CD14-positive monocyte (primary cell): ENCODE measurements around the gene COPS3. TPM values are rescaled to one million over a fixed set of nuclear protein-coding genes. Genes with fewer than 3 reads are reported as not detected.

Experiments
- DNase-seq, 3 donors: peaks; one replicate each; pipeline ENCODE4 v3.0.0-alpha.2; 2011 to 2022
- H2AFZ ChIP-seq: 2 replicates; pipeline ENCODE4 v1.6.0; 2012; ENCODE audit warnings: mild to moderate bottlenecking, low read depth, low read length, inconsistent platforms; ENCODE audit not compliant: insufficient read depth, poor library complexity, severe bottlenecking
- H3K27ac ChIP-seq, 2 donors: 1 replicate in 1 of 2; 2 replicates in 1 of 2; pipeline ENCODE4 v1.5.1; 2012 to 2013; ENCODE audit warnings: low read length in 2 of 2, control low read depth in 1 of 2, inconsistent platforms in 1 of 2, low read depth in 1 of 2, mild to moderate bottlenecking in 1 of 2
- H3K27me3 ChIP-seq, 2 donors: one replicate each; pipeline versions ENCODE4 v1.6.0 to v1.6.1; 2011 to 2013; ENCODE audit warnings: low read length in 2 of 2; ENCODE audit not compliant: control insufficient read depth in 2 of 2, insufficient read depth in 2 of 2
- H3K36me3 ChIP-seq, 2 donors: replicated peaks in 1 of 2; 1 replicate in 1 of 2; 2 replicates in 1 of 2; pipeline versions ENCODE4 v1.5.1 to v1.6.1; 2012 to 2013; ENCODE audit warnings: low read length in 2 of 2, control low read depth in 1 of 2, inconsistent platforms in 1 of 2, mild to moderate bottlenecking in 1 of 2; ENCODE audit not compliant: insufficient read depth in 2 of 2, control insufficient read depth in 1 of 2
- H3K4me1 ChIP-seq, 2 donors: 1 replicate in 1 of 2; 2 replicates in 1 of 2; pipeline versions ENCODE4 v1.5.1 to v1.6.1; 2012 to 2013; ENCODE audit warnings: low read length in 2 of 2, control low read depth in 1 of 2, inconsistent platforms in 1 of 2, mild to moderate bottlenecking in 1 of 2, moderate library complexity in 1 of 2; ENCODE audit not compliant: insufficient read depth in 2 of 2, control insufficient read depth in 1 of 2
- H3K4me2 ChIP-seq: replicated peaks from 2 replicates; pipeline ENCODE3; 2012; ENCODE audit warnings: low read length, moderate library complexity, mild to moderate bottlenecking; ENCODE audit not compliant: poor library complexity, severe bottlenecking; ENCODE audit errors: extremely low read depth
- H3K4me3 ChIP-seq, 3 experiments: fragments of 200-600 bp in 1 of 3; sonication (generic) in 1 of 3; replicated peaks in 1 of 3; 1 replicate in 2 of 3; 2 replicates in 1 of 3; pipeline ENCODE4 v1.5.1; 2011 to 2013; ENCODE audit warnings: low read length in 3 of 3, mild to moderate bottlenecking in 3 of 3, control low read depth in 2 of 3, low read depth in 2 of 3, inconsistent platforms in 1 of 3, moderate library complexity in 1 of 3
- H3K79me2 ChIP-seq: 2 replicates; pipeline ENCODE4 v1.6.0; 2012; ENCODE audit warnings: mild to moderate bottlenecking, control low read depth, inconsistent platforms, low read length, moderate library complexity; ENCODE audit not compliant: insufficient read depth
- H3K9ac ChIP-seq: 2 replicates; pipeline ENCODE4 v1.6.0; 2017; ENCODE audit warnings: low read length, mild to moderate bottlenecking; ENCODE audit not compliant: insufficient read depth, poor library complexity, severe bottlenecking
- H3K9me3 ChIP-seq, 2 donors: replicated peaks in 1 of 2; 1 replicate in 1 of 2; 2 replicates in 1 of 2; pipeline versions ENCODE4 v1.5.1 to v1.6.1; 2012 to 2013; ENCODE audit warnings: low read length in 2 of 2, control low read depth in 1 of 2; ENCODE audit not compliant: control insufficient read depth in 1 of 2, insufficient read depth in 1 of 2
- H4K20me1 ChIP-seq: 2 replicates; pipeline ENCODE4 v1.6.0; 2012; ENCODE audit warnings: mild to moderate bottlenecking, low read length, control low read depth, moderate library complexity; ENCODE audit not compliant: insufficient read depth
- H3K27ac Mint-ChIP-seq, 7 donors: one replicate each; pipeline ENCODE4 v1.8.0; 2020; ENCODE audit warnings: mild to moderate bottlenecking in 7 of 7, mixed read lengths in 7 of 7, moderate library complexity in 6 of 7, inconsistent platforms in 2 of 7
- H3K27me3 Mint-ChIP-seq, 3 donors: one replicate each; pipeline ENCODE4 v1.8.0; 2021 to 2022; ENCODE audit warnings: low read depth in 3 of 3, mild to moderate bottlenecking in 3 of 3, mixed read lengths in 3 of 3, moderate library complexity in 3 of 3, inconsistent platforms in 1 of 3
- H3K36me3 Mint-ChIP-seq, 2 donors: one replicate each; pipeline ENCODE4 v1.8.0; 2020; ENCODE audit warnings: mixed read lengths in 2 of 2, inconsistent platforms in 1 of 2, mild to moderate bottlenecking in 1 of 2
- H3K4me1 Mint-ChIP-seq: one replicate; pipeline ENCODE4 v1.8.0; 2020; ENCODE audit warnings: mild to moderate bottlenecking, mixed read lengths
- H3K4me3 Mint-ChIP-seq, 2 donors: one replicate each; pipeline ENCODE4 v1.8.0; 2020; ENCODE audit warnings: mild to moderate bottlenecking in 2 of 2, mixed read lengths in 2 of 2, moderate library complexity in 1 of 2
- H3K9me3 Mint-ChIP-seq, 7 donors: one replicate each; pipeline ENCODE4 v1.8.0; 2020 to 2022; ENCODE audit warnings: mixed read lengths in 7 of 7, mild to moderate bottlenecking in 6 of 7, moderate library complexity in 6 of 7, inconsistent platforms in 2 of 7
- CTCF ChIP-seq: fragments of 200-600 bp; IDR thresholded peaks from one replicate; pipeline ENCODE4 v1.8.0; 2022; ENCODE audit warnings: antibody characterized with exemption, mild to moderate bottlenecking
- WGBS: methylation state at CpG from one replicate; pipeline ENCODE4 v1.1.5; 2013; ENCODE audit warnings: missing lambda C conversion rate; ENCODE audit not compliant: insufficient coverage; 5-methylcytosine and 5-hydroxymethylcytosine counted together
- intact Hi-C, 2 donors: fragments of 100-400 bp; cut with micrococcal nuclease; formaldehyde crosslinking; loops; one replicate each; pipeline versions ENCODE4 v1.15.0 to v1.15.1; 2023
- polyA plus RNA-seq, 3 donors: library from polyadenylated mRNA; depleted of rRNA in 1 of 3; unstranded in 2 of 3; stranded (reverse) in 1 of 3; fragments of 300-500 nt in 2 of 3; fragments of >200 nt in 1 of 3; fragmentation: Illumina TruSeq in 2 of 3; gene quantifications; 1 replicate in 2 of 3; 2 replicates in 1 of 3; pipeline ENCODE4 v1.2.3, GENCODE V29; 2012 to 2021

COPS3 gene
- polyA plus RNA-seq, 3 donors = 47.6 to 122 (median 117) TPM

GRCh38 chr17:17224137-17224536 lies 56.9 kb downstream of the COPS3 start:
- H3K9ac ChIP-seq = no peak overlapping the region
- intact Hi-C loops = no loop called here
- no peaks in the 10 kb centered on the region for H3K79me2 ChIP-seq
- WGBS = 88% methylated on average over 8 of the region's 8 CpGs
- no peak overlapping the region for H3K4me3 ChIP-seq
- peaks cover 80% of the 10 kb centered on the region for H4K20me1 ChIP-seq
- H3K4me1 ChIP-seq = no peaks in the 10 kb centered on the region
- H3K36me3 ChIP-seq = peaks cover 95 to 100% of the 10 kb centered on the region in 2 donors
- Mint-ChIP-seq H3K9me3 (no peaks in the 10 kb centered on the region), H3K27me3 (no peaks in the 10 kb centered on the region), H3K4me3 (no peak overlapping the region), H3K4me1 (no peaks in the 10 kb centered on the region), H3K27ac (peak overlapping the region in 2 of 7 donors; percentile 8 to 30), H3K36me3 (peaks cover 96 to 100% of the 10 kb centered on the region in 2 donors)
- no peak overlapping the region for H3K4me2 ChIP-seq
- TF ChIP-seq CTCF = no peak
- no peak overlapping the region for H3K27ac ChIP-seq
- H3K9me3 ChIP-seq = no peaks in the 10 kb centered on the region
- H3K27me3 ChIP-seq = no peaks in the 10 kb centered on the region
- H2AFZ ChIP-seq = no peak overlapping the region
- DNase-seq = no peak

GRCh38 chr17:17223736-17224135 lies 57.3 kb downstream of the COPS3 start:
- no peaks in the 10 kb centered on the region for H3K79me2 ChIP-seq
- 97% methylated on average over 13 of the region's 16 CpGs for WGBS
- Mint-ChIP-seq H3K36me3 (peaks cover 96 to 100% of the 10 kb centered on the region in 2 donors), H3K4me3 (no peak overlapping the region), H3K27me3 (no peaks in the 10 kb centered on the region), H3K27ac (no peak overlapping the region), H3K4me1 (no peaks in the 10 kb centered on the region), H3K9me3 (no peaks in the 10 kb centered on the region)
- intact Hi-C loops = no loop called here
- TF ChIP-seq CTCF = no peak
- H3K4me2 ChIP-seq = no peak overlapping the region
- H3K27me3 ChIP-seq = no peaks in the 10 kb centered on the region
- H2AFZ ChIP-seq = no peak overlapping the region
- no peaks in the 10 kb centered on the region for H3K9me3 ChIP-seq
- no peak for DNase-seq
- no peak overlapping the region for H3K9ac ChIP-seq
- no peak overlapping the region for H3K4me3 ChIP-seq
- H3K36me3 ChIP-seq = peaks cover 95 to 100% of the 10 kb centered on the region in 2 donors
- H3K27ac ChIP-seq = no peak overlapping the region
- H4K20me1 ChIP-seq = peaks cover 76% of the 10 kb centered on the region
- H3K4me1 ChIP-seq = no peaks in the 10 kb centered on the region
